CMK (cell line): Measurements from ENCODE around the gene NUMB.
A peak's percentile ranks its signal among the peaks of the same experiment; 100 is the strongest.
"Not testable (repeated sequence)": the region's sequence is repeated elsewhere in the genome, so short reads cannot be mapped to it uniquely, and the experiment has no call there.

ENCODE experiments used
- DNase-seq: peaks from one replicate; pipeline ENCODE4 v3.0.0-alpha.2; 2010; ENCODE audit warnings: low read depth

NUMB gene

DNA sequence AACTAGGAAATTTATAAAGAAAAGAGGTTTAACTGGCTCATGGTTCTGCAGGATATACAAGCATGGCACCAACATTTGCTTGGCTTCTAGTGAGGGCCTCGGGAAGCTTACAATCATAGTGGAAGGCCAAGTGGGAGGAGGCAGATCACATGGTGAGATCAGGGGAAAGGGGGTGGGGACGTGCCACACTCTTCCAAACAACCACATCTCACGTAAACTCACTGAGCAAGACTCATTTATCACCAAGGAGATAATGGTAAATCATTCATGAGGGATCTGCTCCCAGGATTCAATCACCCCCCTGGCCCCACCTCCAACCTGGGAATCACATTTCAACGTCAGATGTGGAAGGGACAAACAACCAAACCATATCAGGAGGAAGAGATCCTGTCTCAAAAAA, 35.8 kb downstream of the NUMB start:
- no peak for DNase-seq

DNA sequence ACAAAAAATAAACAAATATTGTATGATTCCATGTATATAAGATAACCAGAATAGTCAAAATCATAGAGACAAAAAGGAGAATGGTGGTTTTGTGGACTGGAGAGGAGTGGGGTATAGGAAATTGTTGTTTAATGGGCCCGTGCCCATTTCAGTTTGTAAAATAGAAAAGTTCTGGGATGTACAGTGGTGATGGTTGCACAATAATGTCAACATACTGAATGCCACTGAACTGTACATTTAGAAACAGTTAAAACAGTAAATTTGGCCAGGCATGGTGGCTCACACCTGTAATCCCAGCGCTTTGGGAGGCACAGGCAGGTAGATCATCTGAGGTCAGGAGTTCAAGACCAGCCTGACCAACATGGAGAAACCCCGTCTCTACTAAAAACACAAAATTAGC, 40.1 kb downstream of the NUMB start:
- no peak for DNase-seq

DNA sequence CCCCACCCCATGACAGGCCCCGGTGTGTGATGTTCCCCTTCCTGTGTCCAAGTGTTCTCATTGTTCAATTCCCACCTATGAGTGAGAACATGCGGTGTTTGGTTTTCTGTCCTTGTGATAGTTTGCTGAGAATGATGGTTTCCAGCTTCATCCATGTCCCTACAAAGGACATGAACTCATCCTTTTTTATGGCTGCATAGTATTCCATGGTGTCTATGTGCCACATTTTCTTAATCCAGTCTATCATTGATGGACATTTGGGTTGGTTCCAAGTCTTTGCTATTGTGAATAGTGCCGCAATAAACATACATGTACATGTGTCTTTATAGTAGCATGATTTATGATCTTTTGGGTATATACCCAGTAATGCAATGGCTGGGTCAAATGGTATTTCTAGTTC, 52.1 kb downstream of the NUMB start:
- DNase-seq, result not testable (repeated sequence)

DNA sequence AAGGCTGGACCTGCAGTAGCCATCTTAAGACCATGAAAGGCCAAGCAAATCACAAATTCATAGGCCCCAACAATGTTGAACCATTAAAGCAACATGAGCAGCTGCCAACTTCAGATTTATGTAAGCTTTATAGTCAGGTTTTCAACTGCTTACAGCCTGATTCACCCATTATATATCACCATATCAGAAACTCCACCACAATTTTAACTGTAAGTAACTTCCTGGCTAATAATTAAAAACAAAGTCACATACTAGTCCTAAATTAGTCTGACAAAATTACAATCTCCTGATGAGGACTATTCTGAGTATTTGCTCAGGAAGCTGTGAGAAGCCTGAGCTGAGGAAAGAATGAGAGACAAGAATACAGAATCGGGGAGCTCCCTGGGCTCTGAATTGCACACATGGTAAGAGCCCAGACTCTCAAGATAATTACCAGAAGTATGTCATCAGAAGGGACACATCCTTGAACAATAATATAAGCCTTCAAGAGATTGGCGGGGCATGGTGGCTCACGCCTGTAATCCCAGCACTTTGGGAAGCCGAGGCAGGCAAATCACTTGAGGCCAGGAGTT, 55.1 kb downstream of the NUMB start:
- DNase-seq, result no peak

DNA sequence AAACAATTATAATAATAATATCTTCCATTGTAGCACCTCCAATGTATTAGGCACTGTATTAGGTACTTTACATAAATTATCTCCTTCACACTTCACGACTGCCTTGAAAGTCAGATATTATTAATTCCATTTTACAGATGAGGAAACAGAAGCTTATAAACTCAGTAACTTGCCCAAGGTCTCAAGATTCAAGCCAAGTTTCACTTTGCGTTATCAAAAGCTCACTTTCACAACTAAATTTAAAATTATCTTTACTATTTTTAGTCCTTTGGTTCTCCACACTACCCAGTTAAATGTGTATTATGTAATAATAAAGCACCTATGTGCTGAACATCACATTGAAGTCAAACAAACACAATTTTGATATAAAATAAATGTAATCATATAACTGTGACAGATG, 55.8 kb downstream of the NUMB start:
- no peak for DNase-seq

DNA sequence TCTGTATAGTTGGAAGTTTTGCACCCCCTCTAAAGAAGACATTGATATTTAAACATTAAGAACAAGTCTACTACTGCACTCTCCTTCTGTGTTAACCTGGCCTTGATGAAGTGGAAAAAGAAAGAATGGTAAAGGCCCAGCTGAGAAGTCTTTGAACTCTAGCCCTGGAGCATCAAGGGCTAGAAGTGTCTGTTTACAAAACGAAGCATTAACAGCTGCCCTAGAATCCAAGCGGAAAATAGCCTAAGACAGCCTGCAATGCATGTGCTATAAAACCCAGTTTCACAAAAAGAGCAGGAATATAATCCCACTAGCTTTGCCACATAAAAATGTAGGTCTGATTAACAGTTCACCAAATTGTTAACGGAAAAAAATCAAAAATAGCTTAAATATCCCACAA, 60.5 kb downstream of the NUMB start:
- DNase-seq, result no peak

DNA sequence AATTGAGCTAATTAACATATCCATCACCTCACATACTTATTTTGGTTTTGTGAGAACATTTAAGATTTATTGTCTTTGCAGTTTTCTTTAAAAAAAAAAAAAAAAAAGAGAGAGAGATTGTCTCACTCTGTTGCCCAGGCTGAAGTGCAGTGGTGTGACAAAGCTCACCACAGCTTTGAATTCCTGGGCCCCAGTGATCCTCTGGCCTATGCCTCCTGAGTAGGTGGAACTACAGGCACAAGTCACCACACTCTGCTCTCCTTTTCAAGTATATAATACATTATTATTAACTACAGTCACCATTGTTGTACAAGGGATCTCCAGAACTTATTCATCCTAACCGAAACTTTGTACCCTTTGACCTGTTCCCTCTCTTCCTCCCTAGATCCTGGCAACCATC, 64.0 kb downstream of the NUMB start:
- DNase-seq, result no peak

DNA sequence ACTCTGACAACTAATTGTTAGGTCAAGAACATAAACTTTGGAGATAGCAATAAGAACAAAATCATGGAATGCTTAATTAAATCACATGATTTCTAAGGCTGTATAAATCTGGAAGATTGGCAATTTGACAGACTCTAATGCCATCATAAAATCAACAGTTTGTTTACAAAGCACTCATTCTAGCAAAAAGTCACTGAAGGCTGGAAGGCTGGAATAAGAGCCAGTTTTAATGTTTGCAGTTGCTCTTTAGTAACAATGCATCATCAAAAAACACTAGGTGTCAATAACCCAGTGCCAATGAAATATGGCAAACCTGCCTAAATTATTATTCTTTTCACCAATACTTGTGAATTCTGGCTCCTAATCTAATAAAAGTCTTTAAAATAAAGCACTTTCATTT, 65.0 kb downstream of the NUMB start:
- DNase-seq, result no peak

DNA sequence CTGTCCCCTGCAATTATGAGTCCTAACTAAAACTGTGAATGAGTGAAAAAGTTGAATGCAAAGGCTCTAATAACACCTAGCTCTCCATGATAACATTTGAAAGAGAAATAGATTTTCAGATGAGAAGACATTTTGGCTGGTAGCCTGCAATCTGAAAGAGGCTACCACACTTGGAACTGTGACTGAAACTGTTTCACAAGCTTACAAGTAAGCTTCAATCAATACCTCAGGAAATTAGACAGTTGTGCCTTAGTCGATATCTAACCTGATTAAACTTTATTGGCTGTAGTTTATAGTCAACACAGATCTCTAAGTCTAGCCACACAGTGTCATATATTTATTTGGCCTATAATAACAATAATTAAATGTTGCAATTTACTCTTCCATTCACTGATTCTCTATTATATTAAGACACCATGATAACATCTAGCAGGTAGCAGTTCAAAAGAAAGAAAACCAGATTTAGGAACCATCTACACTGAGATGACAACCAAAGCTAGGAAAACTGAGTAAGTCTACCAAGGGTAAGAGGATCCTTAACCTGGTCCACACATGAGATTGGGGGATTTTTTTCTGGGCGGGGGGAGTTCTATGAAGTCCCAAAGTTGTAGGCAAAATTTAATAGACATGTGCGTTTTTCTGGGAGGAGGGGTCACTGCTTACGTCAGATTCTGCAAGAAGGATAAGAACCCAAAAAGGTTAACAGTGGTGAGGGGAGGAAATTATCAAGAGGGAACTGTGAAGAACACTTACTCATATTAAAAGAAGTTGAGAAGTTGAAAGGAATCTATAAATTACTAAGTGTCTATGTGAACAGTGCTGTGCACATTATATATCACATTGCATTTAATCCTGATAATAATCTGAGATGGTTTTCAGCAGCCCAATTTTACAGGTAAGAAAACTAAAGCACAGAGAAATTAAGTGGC, 65.8 kb downstream of the NUMB start:
- DNase-seq, result no peak

DNA sequence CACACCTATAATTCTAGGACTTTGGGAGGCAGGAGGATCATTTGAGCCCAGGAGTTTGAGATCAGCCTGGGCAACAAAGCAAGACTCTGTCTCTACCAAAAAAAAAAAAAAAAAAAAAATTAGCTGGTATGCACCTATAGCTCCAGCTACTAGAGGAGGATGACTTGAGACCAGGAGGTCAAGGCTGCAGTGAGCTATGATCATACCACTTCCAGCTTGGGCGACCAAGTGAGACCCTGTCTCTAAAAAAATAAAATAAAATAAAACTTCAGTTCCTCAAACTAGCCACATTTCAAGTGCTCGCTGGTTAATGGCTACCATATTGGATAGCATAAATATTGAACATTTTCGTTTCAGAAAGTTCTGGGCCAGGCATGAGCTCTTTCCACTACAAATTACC, 70.5 kb downstream of the NUMB start:
- DNase-seq, result not testable (repeated sequence)

DNA sequence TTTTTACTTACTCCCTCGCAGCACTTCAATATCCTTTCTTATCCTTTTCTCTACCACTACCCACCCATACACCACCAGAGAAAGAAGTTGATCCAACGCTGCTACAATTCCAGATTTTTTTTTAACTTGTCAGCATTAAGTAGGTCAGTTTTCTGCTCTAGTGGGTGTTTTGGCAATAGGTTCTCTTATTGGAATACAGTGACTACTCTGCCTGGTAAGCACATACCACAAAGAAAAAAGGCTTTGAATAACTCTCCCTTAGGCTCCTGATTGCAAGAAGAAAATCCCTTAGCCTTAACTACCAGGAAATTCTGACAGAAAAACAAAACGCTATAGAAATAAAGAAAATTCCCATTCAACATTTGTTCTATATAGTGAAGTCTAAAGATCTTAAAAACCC, 72.0 kb downstream of the NUMB start:
- DNase-seq, result no peak

DNA sequence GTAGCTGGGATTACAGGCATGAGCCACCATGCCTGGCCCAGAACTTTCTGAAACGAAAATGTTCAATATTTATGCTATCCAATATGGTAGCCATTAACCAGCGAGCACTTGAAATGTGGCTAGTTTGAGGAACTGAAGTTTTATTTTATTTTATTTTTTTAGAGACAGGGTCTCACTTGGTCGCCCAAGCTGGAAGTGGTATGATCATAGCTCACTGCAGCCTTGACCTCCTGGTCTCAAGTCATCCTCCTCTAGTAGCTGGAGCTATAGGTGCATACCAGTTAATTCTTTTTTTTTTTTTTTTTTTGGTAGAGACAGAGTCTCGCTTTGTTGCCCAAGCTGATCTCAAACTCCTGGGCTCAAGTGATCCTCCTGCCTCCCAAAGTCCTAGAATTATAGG, 73.3 kb downstream of the NUMB start:
- DNase-seq, result not testable (repeated sequence)

DNA sequence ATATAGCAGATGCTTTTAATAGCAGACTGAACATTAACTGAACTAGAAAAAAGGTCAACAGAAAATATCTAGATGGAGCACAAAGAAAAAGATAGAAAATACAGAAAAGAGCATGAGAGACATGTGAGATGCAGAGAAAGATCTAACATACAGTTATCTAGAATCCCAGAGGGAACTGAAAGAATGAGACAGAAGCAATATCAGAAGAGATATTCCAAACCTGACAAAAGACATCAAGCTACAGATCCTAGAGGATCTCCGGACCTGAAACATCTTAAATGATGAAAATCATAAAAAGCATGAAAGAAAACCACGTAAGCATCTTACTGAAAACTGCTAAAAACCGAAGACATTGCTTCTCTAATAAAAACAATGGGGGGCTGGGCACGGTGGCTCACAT, 75.0 kb downstream of the NUMB start:
- DNase-seq, result no peak

DNA sequence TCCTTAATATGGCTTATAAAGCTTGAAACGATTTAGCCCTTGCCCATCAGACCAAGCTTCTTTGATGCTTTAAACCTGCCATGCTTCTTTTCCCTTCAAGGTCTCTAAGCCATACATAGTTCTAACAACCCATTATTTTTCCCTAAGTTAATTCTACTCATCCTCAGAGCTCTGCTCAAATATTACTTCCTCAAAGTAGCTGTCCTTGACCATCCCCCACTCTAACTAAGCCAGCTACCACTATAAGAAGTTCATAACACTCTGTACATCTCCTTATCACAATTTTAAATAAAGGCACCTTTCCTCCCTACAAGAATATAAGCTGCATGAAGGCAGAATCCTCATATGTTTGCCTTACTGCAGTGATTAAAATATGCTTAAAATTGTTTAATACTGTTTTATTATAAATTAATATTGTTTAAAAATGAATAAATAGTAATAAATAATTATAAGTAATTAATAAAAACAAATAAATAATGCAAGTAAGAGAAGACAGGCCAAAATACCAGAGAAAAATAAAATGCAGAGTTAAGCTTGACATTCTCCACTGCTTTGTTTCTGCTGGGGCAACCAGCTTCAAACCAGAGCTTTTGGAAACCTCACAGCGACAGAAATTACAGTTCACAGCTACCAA, 76.8 kb downstream of the NUMB start:
- DNase-seq, result peak; percentile 9

DNA sequence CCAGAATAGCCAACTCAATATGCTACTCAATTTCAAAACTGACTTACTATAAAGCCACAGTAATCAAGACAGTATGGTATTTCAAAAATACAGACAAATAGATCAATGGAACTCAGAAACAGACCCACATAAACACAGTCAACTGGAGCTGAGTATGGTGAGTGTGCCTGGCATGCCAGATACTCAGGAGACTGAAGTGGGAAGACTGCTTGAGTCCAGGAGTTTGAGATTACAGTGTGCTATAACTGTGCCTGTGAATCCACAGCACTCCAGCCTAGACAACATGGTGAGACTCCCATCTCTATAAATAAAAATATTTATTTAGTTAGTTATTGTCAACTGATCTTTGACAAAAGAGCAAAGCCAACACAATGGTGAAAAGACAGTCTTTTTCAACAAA, 81.8 kb downstream of the NUMB start:
- DNase-seq, result no peak

DNA sequence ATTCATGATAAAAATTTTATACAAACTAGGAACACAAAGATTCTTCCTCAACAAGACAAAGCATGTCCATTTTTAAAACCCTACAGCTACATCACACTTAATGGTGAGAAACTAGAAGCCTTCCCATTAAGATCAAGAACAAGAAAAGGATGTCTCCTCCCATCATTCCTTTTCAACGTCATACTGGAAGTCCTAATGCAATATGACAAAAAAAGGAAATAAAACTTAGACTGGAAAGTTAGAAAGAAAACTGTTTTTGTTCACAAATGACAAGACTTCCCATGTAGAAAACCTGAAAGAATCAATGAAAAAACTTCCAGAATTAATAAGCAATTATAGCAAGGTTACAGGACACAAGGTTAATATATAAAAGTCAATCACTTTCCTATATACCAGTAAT, 82.5 kb downstream of the NUMB start:
- DNase-seq, result no peak

DNA sequence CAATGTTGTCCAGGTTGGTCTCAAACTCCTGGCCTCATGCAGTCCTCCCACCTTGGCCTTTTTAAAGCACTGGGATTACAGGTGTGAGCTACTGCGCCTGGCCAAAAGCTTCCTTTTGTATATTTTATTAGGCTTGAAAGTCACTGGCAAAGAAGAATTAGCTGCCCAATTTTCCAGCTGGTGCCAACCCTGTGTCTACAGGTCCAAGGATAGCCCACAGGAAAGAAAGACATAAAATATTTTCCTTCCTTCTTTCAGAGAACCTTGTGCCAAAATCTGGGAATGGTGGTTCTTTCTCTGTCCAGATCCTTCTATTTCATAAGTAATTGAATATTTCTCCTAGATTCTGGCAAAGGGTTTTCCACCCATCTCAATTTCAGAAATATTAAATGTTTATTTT, 84.1 kb downstream of the NUMB start:
- DNase-seq, result no peak

DNA sequence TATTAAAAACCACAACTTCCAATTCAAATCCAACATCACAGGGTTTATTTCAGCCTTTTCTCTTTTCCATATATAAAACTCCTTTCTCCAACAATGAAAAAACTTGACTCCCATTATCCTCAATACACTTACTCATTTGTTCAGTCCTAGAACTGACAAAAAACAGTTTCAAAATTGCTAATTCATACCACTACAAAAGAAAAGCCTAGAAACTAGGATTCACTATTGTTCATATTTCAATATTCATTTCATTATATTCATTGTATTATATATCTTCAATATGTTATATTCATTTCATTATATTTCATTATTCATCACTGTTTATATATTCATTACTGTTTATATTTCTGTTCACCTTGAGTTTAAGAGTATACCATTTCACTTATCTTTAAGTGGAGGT, 85.8 kb downstream of the NUMB start:
- DNase-seq, result no peak

DNA sequence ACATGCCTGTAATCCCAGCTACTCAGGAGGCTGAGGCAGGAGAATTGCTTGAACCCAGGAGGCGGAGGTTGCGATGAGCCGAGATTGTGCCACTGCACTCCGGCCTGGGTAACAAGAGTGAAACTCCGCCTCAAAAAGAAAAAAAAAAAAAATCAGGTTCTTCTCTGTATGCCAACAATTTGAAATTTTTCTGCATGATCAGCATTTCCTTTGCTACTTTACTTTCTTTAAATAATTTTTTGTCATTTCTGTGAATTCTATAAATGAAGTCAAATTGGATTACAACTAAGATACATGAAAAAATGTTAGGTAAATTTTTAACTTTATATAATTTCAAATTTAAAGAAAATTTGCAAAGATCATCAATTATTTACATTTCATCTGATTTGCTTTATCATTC, 87.8 kb downstream of the NUMB start:
- no peak for DNase-seq

DNA sequence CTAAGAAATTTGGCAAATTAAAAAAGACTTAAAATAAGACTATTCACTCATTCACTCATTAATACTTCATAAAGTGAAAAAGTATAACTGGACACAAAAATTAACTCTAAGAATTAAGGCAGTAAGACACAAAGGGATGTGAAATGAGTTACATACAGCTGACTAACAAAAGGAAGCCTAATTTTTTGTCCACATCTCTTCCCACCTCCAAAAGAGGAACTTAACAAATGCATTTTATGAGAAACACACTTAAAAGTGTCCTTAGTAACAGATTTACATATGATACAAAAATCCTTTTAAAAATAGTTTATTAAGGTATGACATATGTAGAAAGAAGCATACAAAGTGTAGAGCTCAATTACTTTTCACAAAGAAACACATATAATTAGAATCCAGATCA, 88.9 kb downstream of the NUMB start:
- DNase-seq, result no peak

DNA sequence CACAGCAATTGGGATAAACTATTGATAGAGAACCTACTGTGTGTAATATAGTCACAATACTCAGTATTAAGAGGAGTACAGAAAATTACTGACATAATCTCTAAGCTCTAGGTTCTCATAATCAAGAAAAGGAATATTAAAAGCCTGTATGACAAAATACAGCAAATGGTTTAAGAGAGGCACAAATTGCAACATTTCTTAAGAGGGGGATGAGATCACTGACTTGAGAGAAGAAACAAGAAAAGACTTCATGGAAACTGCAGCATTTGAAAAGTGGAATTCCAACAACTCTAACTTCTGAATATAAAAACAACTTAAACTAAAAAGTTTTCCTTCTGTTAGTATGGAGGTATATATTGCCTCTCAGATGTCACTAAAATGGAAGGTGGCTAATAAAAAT, 89.7 kb downstream of the NUMB start:
- DNase-seq, result no peak

DNA sequence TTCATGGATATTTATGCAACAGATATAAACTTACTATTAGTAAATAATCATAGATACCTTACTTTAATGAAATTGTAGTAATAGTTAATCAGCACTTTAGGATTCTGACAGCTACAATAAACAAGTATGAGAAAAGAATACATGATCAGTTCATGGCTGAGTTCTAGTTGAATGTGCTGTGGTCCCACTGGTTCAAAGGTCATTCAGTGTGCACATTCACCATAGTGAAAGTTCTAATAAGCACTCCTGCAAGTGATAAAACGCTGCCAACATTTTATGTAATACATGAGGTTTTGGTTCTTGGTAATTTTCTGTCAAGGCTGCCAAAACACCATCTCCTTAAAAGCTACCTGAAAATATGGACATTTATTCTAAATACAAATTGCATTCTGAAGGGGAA, 92.6 kb downstream of the NUMB start:
- no peak for DNase-seq

DNA sequence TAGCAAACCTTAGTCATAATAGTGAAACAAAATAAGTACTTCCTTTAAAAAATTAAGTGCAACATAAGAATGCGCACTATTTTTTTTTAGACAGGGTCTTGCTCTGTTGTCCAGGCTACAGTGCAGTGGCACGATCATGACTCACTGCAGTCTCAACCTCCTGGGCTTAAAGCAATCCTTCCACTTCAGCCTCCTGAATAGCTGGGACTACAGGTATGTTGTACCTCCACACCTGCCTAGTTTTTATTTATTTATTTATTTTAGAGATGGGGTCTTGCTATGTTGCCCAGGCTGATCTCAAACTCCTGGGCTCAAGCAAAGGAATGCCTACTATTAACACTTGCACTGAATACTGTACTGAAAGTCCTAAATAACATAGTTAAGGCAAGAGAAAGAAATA, 93.8 kb downstream of the NUMB start:
- DNase-seq, result no peak
